Measurements from ENCODE around the gene DDX17.

The DDX17 gene

DNA sequence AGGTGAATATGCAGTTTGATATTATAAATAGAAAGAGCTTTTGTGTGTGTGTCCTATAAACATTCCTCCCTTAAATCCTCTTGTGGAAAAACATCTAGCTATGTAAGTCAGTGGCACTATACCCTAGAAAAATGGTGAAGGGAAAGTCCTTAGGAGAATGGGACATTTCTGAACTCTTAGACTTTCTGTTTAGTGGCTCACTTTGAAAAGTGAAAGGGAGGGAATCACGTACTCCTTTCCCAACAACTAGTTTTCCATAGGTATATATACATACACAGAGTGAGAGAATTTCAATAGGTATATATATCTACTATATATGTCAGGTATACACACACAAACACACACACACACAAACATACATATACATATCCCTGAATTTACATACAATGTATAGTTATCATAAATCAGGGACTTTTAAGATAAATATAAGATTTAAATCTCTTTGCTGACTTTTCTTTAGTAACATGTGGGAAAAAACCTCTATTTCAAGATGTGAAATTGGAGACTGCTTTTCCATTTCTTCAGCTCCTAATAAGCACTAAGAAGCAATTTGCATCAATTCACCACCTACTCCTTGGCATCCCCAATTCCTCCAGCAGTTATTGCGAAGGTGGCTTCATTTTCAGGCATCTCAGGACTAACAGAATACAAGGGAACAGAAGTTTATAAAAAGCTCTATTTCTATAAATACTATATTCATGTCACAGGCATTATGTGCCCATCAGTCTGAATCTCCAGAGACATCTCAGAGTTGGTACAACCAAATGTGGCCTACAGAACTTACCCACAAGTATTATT lies 13.5 kb upstream of the DDX17 start:
- ATAC-seq = no peak
- TF ChIP-seq, protein P1, sequence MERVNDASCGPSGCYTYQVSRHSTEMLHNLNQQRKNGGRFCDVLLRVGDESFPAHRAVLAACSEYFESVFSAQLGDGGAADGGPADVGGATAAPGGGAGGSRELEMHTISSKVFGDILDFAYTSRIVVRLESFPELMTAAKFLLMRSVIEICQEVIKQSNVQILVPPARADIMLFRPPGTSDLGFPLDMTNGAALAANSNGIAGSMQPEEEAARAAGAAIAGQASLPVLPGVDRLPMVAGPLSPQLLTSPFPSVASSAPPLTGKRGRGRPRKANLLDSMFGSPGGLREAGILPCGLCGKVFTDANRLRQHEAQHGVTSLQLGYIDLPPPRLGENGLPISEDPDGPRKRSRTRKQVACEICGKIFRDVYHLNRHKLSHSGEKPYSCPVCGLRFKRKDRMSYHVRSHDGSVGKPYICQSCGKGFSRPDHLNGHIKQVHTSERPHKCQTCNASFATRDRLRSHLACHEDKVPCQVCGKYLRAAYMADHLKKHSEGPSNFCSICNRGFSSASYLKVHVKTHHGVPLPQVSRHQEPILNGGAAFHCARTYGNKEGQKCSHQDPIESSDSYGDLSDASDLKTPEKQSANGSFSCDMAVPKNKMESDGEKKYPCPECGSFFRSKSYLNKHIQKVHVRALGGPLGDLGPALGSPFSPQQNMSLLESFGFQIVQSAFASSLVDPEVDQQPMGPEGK (CRISPR knock-in tag; IDR thresholded peaks at IDR 0.05; ENCODE audit: borderline replicate concordance) = no peak
- TF ChIP-seq ZNF8 (CRISPR knock-in tag; IDR thresholded peaks at IDR 0.05) (no peak), SNAI2 (CRISPR knock-in tag; IDR thresholded peaks at IDR 0.05) (no peak), ISL1 (CRISPR knock-in tag; IDR thresholded peaks at IDR 0.05) (no peak), GLIS3 (CRISPR knock-in tag; IDR thresholded peaks at IDR 0.05) (no peak), RARB (CRISPR knock-in tag; IDR thresholded peaks at IDR 0.05) (no peak), ZNF565 (CRISPR knock-in tag; conservative IDR thresholded peaks at IDR 0.05; ENCODE audit: low read depth) (no peak), ZFP3 (CRISPR knock-in tag; IDR thresholded peaks at IDR 0.05) (no peak), ZNF70 (CRISPR knock-in tag; IDR thresholded peaks at IDR 0.05) (no peak), OSR1 (CRISPR knock-in tag; IDR thresholded peaks at IDR 0.05) (no peak), PPARA (CRISPR knock-in tag; IDR thresholded peaks at IDR 0.05; ENCODE audit: borderline replicate concordance) (no peak), BACH2 (CRISPR knock-in tag; IDR thresholded peaks at IDR 0.05; ENCODE audit: borderline replicate concordance) (no peak), ZC3H10 (CRISPR knock-in tag; IDR thresholded peaks at IDR 0.05) (no peak), ZFP30 (CRISPR knock-in tag; IDR thresholded peaks at IDR 0.05) (no peak), ESRRG (CRISPR knock-in tag; IDR thresholded peaks at IDR 0.05) (no peak)
- TF ChIP-seq, protein P2, sequence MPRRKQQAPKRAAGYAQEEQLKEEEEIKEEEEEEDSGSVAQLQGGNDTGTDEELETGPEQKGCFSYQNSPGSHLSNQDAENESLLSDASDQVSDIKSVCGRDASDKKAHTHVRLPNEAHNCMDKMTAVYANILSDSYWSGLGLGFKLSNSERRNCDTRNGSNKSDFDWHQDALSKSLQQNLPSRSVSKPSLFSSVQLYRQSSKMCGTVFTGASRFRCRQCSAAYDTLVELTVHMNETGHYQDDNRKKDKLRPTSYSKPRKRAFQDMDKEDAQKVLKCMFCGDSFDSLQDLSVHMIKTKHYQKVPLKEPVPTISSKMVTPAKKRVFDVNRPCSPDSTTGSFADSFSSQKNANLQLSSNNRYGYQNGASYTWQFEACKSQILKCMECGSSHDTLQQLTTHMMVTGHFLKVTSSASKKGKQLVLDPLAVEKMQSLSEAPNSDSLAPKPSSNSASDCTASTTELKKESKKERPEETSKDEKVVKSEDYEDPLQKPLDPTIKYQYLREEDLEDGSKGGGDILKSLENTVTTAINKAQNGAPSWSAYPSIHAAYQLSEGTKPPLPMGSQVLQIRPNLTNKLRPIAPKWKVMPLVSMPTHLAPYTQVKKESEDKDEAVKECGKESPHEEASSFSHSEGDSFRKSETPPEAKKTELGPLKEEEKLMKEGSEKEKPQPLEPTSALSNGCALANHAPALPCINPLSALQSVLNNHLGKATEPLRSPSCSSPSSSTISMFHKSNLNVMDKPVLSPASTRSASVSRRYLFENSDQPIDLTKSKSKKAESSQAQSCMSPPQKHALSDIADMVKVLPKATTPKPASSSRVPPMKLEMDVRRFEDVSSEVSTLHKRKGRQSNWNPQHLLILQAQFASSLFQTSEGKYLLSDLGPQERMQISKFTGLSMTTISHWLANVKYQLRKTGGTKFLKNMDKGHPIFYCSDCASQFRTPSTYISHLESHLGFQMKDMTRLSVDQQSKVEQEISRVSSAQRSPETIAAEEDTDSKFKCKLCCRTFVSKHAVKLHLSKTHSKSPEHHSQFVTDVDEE (CRISPR knock-in tag; IDR thresholded peaks at IDR 0.05) = no peak
- TF ChIP-seq, protein P3, sequence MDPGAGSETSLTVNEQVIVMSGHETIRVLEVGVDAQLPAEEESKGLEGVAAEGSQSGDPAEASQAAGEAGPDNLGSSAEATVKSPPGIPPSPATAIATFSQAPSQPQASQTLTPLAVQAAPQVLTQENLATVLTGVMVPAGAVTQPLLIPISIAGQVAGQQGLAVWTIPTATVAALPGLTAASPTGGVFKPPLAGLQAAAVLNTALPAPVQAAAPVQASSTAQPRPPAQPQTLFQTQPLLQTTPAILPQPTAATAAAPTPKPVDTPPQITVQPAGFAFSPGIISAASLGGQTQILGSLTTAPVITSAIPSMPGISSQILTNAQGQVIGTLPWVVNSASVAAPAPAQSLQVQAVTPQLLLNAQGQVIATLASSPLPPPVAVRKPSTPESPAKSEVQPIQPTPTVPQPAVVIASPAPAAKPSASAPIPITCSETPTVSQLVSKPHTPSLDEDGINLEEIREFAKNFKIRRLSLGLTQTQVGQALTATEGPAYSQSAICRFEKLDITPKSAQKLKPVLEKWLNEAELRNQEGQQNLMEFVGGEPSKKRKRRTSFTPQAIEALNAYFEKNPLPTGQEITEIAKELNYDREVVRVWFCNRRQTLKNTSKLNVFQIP (CRISPR knock-in tag; IDR thresholded peaks at IDR 0.05; ENCODE audit: borderline replicate concordance, low read depth) = no peak
- TF ChIP-seq, protein P4, sequence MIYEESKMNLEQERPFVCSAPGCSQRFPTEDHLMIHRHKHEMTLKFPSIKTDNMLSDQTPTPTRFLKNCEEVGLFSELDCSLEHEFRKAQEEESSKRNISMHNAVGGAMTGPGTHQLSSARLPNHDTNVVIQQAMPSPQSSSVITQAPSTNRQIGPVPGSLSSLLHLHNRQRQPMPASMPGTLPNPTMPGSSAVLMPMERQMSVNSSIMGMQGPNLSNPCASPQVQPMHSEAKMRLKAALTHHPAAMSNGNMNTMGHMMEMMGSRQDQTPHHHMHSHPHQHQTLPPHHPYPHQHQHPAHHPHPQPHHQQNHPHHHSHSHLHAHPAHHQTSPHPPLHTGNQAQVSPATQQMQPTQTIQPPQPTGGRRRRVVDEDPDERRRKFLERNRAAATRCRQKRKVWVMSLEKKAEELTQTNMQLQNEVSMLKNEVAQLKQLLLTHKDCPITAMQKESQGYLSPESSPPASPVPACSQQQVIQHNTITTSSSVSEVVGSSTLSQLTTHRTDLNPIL (CRISPR knock-in tag; IDR thresholded peaks at IDR 0.05; ENCODE audit: low read depth) = no peak

DNA sequence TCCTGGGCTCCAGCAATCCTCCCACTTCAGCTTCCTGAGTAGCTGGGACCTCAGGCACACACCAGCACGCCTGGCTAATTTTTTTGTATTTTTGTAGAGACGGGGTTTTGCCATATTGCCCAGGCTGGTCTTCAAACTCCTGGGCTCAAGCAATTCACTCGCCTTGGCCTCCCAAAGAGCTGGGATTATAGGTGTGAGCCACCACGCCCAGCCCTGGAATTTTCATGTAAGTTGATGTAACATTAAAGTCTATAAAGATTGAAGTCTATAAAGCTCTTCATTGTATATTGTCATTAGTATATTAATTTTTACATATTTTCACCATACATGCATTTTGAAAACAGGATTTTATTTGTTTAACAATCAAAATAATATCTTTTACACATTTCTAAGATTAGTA lies 12.5 kb upstream of the DDX17 start:
- no peak for ATAC-seq
- no peak for TF ChIP-seq PPARA (CRISPR knock-in tag; IDR thresholded peaks at IDR 0.05; ENCODE audit: borderline replicate concordance)
- TF ChIP-seq, protein P4 (CRISPR knock-in tag; IDR thresholded peaks at IDR 0.05; ENCODE audit: low read depth) = no peak

DNA sequence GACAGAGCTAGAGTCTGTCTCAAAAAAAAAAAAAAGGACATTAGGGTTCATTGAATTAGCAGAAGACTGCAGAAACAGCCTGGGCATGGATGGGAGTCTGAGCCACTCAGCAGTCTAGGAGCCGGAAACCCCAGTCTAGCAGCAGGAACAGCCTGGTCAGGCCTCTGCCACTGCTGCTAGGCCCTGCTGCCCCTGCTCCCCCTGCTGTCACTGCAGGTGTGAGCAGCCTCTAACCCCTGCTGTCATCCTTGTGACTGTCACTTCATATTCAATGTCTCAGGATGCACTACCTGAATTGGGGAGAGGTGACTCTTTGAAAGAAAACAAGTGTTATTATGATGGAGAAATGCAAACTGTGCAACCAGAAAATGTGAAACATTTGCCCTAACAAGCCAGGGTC lies 7.0 kb upstream of the DDX17 start:
- ATAC-seq = no peak
- TF ChIP-seq, protein P3 (CRISPR knock-in tag; IDR thresholded peaks at IDR 0.05; ENCODE audit: borderline replicate concordance, low read depth) = no peak
- TF ChIP-seq, protein P5, sequence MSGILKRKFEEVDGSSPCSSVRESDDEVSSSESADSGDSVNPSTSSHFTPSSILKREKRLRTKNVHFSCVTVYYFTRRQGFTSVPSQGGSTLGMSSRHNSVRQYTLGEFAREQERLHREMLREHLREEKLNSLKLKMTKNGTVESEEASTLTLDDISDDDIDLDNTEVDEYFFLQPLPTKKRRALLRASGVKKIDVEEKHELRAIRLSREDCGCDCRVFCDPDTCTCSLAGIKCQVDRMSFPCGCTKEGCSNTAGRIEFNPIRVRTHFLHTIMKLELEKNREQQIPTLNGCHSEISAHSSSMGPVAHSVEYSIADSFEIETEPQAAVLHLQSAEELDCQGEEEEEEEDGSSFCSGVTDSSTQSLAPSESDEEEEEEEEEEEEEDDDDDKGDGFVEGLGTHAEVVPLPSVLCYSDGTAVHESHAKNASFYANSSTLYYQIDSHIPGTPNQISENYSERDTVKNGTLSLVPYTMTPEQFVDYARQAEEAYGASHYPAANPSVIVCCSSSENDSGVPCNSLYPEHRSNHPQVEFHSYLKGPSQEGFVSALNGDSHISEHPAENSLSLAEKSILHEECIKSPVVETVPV (CRISPR knock-in tag; IDR thresholded peaks at IDR 0.05) = no peak
- TF ChIP-seq SNAI2 (CRISPR knock-in tag; IDR thresholded peaks at IDR 0.05) (no peak), ZFP3 (CRISPR knock-in tag; IDR thresholded peaks at IDR 0.05) (no peak), TCF4 (CRISPR knock-in tag; IDR thresholded peaks at IDR 0.05; ENCODE audit: borderline replicate concordance) (no peak), ZNF8 (CRISPR knock-in tag; IDR thresholded peaks at IDR 0.05) (no peak), OSR1 (CRISPR knock-in tag; IDR thresholded peaks at IDR 0.05) (no peak), ZNF70 (CRISPR knock-in tag; IDR thresholded peaks at IDR 0.05) (no peak), ESRRG (CRISPR knock-in tag; IDR thresholded peaks at IDR 0.05) (no peak)
- TF ChIP-seq, protein P1 (CRISPR knock-in tag; IDR thresholded peaks at IDR 0.05; ENCODE audit: borderline replicate concordance) = no peak
- TF ChIP-seq, protein P4 (CRISPR knock-in tag; IDR thresholded peaks at IDR 0.05; ENCODE audit: low read depth) = no peak

Measured in SK-N-SH treated with all-trans-retinoic acid at 6 μM for 48 hours (cell line).